HG03378 (cell line): ENCODE data around the gene MAP3K12.

Source experiments
- ATAC-seq: cut with Tn5 transposase; IDR thresholded peaks from one replicate; pipeline ENCODE4 v1.9.1; 2021; ENCODE audit warnings: mild to moderate bottlenecking, moderate library complexity; ENCODE audit not compliant: unreplicated experiment

MAP3K12 gene

GRCh38 chr12:53474819-53475218 is 24.4 kb downstream of the MAP3K12 start:
- no peak for ATAC-seq

- ATAC-seq: no peak
These were observed 25.2 kb downstream of the MAP3K12 start for GRCh38 chr12:53474077-53474476.

- no peak for ATAC-seq
These were observed 27.1 kb downstream of the MAP3K12 start for GRCh38 chr12:53472056-53472582.

GRCh38 chr12:53468282-53468681 is 31.0 kb downstream of the MAP3K12 start:
- no peak for ATAC-seq

GRCh38 chr12:53467880-53468279 is 31.4 kb downstream of the MAP3K12 start:
- ATAC-seq: no peak

GRCh38 chr12:53467082-53467481 is 32.2 kb downstream of the MAP3K12 start:
- no peak for ATAC-seq

- no peak for ATAC-seq
These were observed 32.6 kb downstream of the MAP3K12 start for GRCh38 chr12:53466640-53467039.

GRCh38 chr12:53465679-53466078 is 33.6 kb downstream of the MAP3K12 start:
- no peak for ATAC-seq

- no peak for ATAC-seq
These were observed 34.4 kb downstream of the MAP3K12 start for GRCh38 chr12:53464685-53465418.

- no peak for ATAC-seq
These were observed 35.3 kb downstream of the MAP3K12 start for GRCh38 chr12:53463802-53464560.

GRCh38 chr12:53462935-53463334 is 36.3 kb downstream of the MAP3K12 start:
- ATAC-seq: no peak

GRCh38 chr12:53461591-53461990 is 37.7 kb downstream of the MAP3K12 start:
- ATAC-seq: no peak

GRCh38 chr12:53461059-53461458 is 38.2 kb downstream of the MAP3K12 start:
- no peak for ATAC-seq

- no peak for ATAC-seq
These were observed 40.2 kb downstream of the MAP3K12 start for GRCh38 chr12:53459097-53459496.

- ATAC-seq: no peak
These were observed 42.4 kb downstream of the MAP3K12 start for GRCh38 chr12:53456654-53457366.

- no peak for ATAC-seq
These were observed 44.6 kb downstream of the MAP3K12 start for GRCh38 chr12:53454707-53455106.

GRCh38 chr12:53453953-53454640 is 45.2 kb downstream of the MAP3K12 start:
- no peak for ATAC-seq

- ATAC-seq: no peak
These were observed 46.8 kb downstream of the MAP3K12 start for GRCh38 chr12:53452159-53453077.

GRCh38 chr12:53451661-53452158 is 47.5 kb downstream of the MAP3K12 start, which contains the start of gene PCBP2:
TSS of gene PCBP2 (plus strand) at chr12:53452102. CDS start at chr12:53454801, 2,699 bp downstream.
- peak; percentile 96 for ATAC-seq
